ENCODE results near the gene USP31. TPM values are rescaled to one million over a fixed set of nuclear protein-coding genes. Genes with fewer than 3 reads are reported as not detected.
"Not testable (repeated sequence)": the region's sequence is repeated elsewhere in the genome, so short reads cannot be mapped to it uniquely, and the experiment has no call there.

USP31 gene
- total RNA-seq, 4 donors from 2014 or later = 7.8 to 29.9 (median 11.0) TPM

DNA sequence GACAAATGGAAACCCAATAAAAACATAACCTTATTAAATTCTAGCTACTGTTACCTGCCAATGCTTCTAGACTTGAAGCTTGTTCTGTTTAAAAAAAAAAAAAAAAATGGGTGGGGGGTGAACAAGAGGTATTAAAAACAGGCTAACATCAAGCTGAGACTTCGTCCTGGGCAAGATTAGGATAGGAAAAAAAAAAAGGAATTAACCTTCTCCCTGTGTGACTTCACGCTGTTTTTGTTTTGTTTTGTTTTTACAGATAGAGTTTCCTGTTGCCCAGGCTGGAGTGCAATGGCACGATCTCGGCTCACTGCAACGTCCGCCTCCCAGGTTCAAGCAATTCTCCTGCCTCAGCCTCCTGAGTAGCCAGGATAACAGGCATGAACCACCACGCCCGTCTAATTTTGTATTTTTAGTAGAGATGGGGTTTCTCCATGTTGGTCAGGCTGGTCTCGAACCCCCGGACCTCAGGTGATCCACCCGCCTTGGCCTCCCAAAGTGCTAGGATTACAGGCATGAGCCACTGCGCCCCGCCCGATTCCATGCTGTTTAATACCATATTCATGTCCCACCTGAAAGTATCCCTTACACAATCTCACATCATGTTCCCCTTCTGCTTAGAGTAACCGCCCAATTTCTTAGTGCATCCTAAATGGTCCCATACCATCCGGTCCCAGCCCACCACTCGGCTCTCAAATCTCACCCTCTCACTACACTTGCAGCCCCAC is 2.2 kb downstream of the USP31 start:
- no peak for DNase-seq
- no peaks in the 10 kb centered on the region for H3K27me3 ChIP-seq
- TF ChIP-seq, protein P1, sequence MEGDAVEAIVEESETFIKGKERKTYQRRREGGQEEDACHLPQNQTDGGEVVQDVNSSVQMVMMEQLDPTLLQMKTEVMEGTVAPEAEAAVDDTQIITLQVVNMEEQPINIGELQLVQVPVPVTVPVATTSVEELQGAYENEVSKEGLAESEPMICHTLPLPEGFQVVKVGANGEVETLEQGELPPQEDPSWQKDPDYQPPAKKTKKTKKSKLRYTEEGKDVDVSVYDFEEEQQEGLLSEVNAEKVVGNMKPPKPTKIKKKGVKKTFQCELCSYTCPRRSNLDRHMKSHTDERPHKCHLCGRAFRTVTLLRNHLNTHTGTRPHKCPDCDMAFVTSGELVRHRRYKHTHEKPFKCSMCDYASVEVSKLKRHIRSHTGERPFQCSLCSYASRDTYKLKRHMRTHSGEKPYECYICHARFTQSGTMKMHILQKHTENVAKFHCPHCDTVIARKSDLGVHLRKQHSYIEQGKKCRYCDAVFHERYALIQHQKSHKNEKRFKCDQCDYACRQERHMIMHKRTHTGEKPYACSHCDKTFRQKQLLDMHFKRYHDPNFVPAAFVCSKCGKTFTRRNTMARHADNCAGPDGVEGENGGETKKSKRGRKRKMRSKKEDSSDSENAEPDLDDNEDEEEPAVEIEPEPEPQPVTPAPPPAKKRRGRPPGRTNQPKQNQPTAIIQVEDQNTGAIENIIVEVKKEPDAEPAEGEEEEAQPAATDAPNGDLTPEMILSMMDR (IDR thresholded peaks at IDR 0.05) = no peak
- no peak for TF ChIP-seq POLR2A (IDR thresholded peaks at IDR 0.05)
- H3K36me3 ChIP-seq = no peaks in the 10 kb centered on the region
- peak overlapping the region; percentile 86 to 97 (median 94) for H3K27ac ChIP-seq
- no peaks in the 10 kb centered on the region for H3K9me3 ChIP-seq
- peaks cover 6 to 71% (median 50%) of the 10 kb centered on the region in 3 donors for H3K4me1 ChIP-seq
- WGBS, 2 donors = 37 to 57% methylated on average over 15 to 16 of the region's 17 CpGs
- H3K4me3 ChIP-seq = peak overlapping the region; percentile 50 to 92 (median 68)
- intact Hi-C loops (cut with DNase I) = no loop called here

DNA sequence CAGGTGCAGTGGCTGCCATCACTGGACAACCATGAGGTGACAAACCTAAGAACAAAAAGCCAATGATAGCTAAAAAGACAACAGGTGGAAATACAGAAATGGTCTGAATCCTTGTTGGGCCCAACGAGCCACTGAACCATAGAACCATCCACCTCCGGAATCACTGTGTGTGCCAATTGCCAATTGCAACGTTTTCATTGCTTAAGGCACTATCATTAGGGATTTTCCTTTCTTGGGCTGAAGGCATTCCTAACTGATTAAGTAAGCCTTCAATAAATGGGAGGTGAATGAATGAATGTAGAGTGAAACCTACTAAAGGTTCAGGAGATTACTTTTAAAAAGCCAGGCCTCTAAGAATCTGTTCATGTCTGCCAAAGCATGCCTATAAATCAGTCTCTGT is 3.6 kb downstream of the USP31 start:
- 27 to 29% methylated on average over 3 of the region's 3 CpGs for WGBS, 2 donors
- Histone ChIP-seq H3K36me3 (no peaks in the 10 kb centered on the region), H3K4me3 (peak overlapping the region in 1 of 4 donors; percentile 0), H3K27me3 (no peaks in the 10 kb centered on the region), H3K4me1 (peaks cover 6 to 85% (median 62%) of the 10 kb centered on the region in 3 donors), H3K27ac (peak overlapping the region; percentile 80 to 97 (median 90)), H3K9me3 (no peaks in the 10 kb centered on the region)
- DNase-seq = no peak
- intact Hi-C loops (cut with DNase I) = no loop called here
- TF ChIP-seq, protein P1 (IDR thresholded peaks at IDR 0.05) = no peak
- TF ChIP-seq POLR2A (IDR thresholded peaks at IDR 0.05) = no peak

DNA sequence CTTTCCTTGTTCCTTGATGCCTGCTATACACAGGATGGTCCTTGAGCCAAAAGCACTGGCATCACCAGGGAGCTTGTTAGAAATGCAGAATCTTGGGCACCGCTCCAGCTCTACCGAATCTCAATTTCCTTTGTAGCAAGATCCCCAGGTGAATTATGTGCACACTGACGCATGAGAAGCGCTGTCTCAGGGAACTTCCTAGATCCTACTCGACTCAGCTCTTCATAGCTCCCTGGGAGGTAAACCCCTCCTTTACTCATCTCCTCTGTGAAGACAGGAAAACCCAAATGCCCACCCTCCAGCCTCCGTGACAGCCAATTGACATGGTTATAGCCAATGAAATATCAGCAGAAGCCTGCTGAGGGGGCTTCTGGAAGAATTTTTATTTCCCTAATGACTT is 4.1 kb downstream of the USP31 start:
- intact Hi-C loops (cut with DNase I) = no loop called here
- Histone ChIP-seq H3K4me3 (peak overlapping the region in 1 of 4 donors; percentile 0), H3K27ac (peak overlapping the region; percentile 80 to 97 (median 90))

DNA sequence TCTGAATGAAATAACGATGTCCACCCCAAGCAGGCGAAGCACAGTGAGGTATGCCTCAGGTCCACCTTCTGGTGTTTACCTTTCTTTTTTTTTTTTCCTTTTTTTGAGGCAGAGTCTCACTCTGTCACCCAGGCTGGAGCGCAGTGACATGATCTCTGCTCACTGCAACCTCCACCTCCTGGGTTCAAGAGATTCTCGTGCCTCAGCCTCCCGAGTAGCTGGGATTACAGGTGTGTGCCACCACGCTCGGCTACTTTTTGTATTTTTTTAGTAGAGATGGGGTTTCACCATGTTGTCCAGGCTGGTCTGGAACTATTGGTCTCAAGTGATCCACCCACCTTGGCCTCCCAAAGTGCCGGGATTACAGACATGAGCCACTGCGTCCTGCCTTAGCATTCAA is 4.9 kb downstream of the USP31 start:
- H3K27me3 ChIP-seq; H3K36me3 ChIP-seq; intact Hi-C loops (cut with DNase I); H3K4me3 ChIP-seq; DNase-seq; H3K9me3 ChIP-seq: not testable (repeated sequence)
- 86 to 96% methylated on average over 9 of the region's 9 CpGs for WGBS, 2 donors
- Histone ChIP-seq H3K4me1 (peaks cover 6 to 91% (median 60%) of the 10 kb centered on the region in 3 donors), H3K27ac (peak overlapping the region in 3 of 4 donors; percentile 80 to 97 (median 86))

More for the DNA sequence above, 4.1 kb downstream of the USP31 start:
- Histone ChIP-seq H3K4me1 (peaks cover 6 to 90% (median 63%) of the 10 kb centered on the region in 3 donors), H3K9me3 (no peaks in the 10 kb centered on the region), H3K36me3 (no peaks in the 10 kb centered on the region), H3K27me3 (no peaks in the 10 kb centered on the region)
- no peak for DNase-seq
- TF ChIP-seq, protein P1 (IDR thresholded peaks at IDR 0.05) = no peak
- TF ChIP-seq POLR2A (IDR thresholded peaks at IDR 0.05) = no peak
- WGBS, 2 donors = 24% methylated on average over 6 of the region's 6 CpGs

DNA sequence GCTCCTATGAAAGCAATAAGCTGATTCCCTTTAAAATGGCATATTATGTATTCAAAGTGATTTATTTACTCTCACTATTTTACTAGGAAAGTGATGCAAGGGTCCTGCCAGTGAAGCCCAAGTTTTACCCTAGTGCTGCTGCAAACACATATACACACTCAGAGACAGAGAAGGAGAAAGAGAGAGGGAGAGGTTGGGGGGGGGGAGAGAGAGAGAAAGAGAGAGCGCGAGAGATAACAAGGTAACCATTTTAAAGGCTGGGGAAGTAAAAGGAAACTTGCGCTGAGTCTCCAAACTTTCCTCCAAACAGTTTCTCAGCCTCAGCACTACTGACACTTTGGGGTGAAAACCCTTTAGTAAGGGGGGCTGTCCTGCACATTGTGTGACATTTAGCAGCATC is 5.9 kb downstream of the USP31 start:
- no peaks in the 10 kb centered on the region for H3K9me3 ChIP-seq
- no peak for DNase-seq
- H3K4me1 ChIP-seq = peaks cover 4 to 100% (median 60%) of the 10 kb centered on the region in 3 donors
- intact Hi-C loops (cut with DNase I) = no loop called here
- H3K27ac ChIP-seq = peak overlapping the region; percentile 48 to 97 (median 84)
- 80 to 92% methylated on average over 1 to 3 of the region's 3 CpGs for WGBS, 2 donors
- no peaks in the 10 kb centered on the region for H3K36me3 ChIP-seq
- no peaks in the 10 kb centered on the region for H3K27me3 ChIP-seq
- H3K4me3 ChIP-seq = no peak overlapping the region
- TF ChIP-seq POLR2A (IDR thresholded peaks at IDR 0.05) = no peak
- TF ChIP-seq, protein P1 (IDR thresholded peaks at IDR 0.05) = no peak

Data from esophagus squamous epithelium (tissue), 5 donors.